A673 (cell line): ENCODE measurements around the gene APLP2.

ENCODE experiments used
- EZH2 ChIP-seq: fragments of 200-600 bp; sonication (generic); IDR thresholded peaks from 2 replicates; pipeline ENCODE4 v1.6.1; 2017; ENCODE audit warnings: borderline replicate concordance, low read depth, mild to moderate bottlenecking, mixed read lengths, antibody characterized with exemption, low read length; ENCODE audit not compliant: poor library complexity, severe bottlenecking
- TF ChIP-seq, protein P1 (sequence below): fragments of 300-800, 200-600 bp; sonication (generic); conservative IDR thresholded peaks from 2 replicates; pipeline ENCODE4 v1.5.1; 2017; ENCODE audit warnings: low read depth, mild to moderate bottlenecking, antibody characterized with exemption, low read length, moderate library complexity, mixed read lengths

DNA sequence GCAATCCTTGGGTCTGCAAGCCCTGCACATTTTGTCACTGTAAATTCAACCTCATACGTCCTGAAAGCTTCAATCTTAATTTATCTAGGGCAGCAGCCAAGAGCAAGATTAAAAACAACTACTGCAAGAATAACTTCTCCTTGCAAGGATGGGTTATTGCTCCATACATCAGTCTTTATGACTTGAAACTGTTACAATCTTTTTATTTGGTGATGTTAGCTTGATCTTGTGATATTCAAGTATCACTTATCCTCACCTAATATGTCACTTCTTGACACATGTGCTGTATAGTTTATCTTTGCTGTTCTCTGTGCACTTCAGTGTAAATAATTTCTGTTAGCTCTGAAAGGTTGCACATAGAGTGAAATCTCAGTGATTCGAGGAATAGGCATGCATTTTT lies 14.7 kb upstream of the APLP2 start:
- no peak for TF ChIP-seq EZH2
- TF ChIP-seq, protein P1, sequence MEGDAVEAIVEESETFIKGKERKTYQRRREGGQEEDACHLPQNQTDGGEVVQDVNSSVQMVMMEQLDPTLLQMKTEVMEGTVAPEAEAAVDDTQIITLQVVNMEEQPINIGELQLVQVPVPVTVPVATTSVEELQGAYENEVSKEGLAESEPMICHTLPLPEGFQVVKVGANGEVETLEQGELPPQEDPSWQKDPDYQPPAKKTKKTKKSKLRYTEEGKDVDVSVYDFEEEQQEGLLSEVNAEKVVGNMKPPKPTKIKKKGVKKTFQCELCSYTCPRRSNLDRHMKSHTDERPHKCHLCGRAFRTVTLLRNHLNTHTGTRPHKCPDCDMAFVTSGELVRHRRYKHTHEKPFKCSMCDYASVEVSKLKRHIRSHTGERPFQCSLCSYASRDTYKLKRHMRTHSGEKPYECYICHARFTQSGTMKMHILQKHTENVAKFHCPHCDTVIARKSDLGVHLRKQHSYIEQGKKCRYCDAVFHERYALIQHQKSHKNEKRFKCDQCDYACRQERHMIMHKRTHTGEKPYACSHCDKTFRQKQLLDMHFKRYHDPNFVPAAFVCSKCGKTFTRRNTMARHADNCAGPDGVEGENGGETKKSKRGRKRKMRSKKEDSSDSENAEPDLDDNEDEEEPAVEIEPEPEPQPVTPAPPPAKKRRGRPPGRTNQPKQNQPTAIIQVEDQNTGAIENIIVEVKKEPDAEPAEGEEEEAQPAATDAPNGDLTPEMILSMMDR = no peak
